Epithelial cell of esophagus (primary cell): Measurements from ENCODE around the gene FAM98B.

ENCODE experiments used
- DNase-seq: peaks from one replicate; pipeline ENCODE4 v3.0.0; 2010; ENCODE audit warnings: low read depth
- H3K4me3 ChIP-seq: 2 replicates; pipeline ENCODE4 v1.5.1; 2011; ENCODE audit warnings: mild to moderate bottlenecking, low read length, control low read depth
- CTCF ChIP-seq: IDR thresholded peaks from 2 replicates; pipeline ENCODE4 v1.5.1; 2011; ENCODE audit warnings: low read depth, mild to moderate bottlenecking, low read length, control low read depth, inconsistent platforms; ENCODE audit not compliant: insufficient read depth; ENCODE audit errors: missing control alignments

FAM98B gene

GRCh38 chr15:38524156-38524555 lies 70.2 kb downstream of the FAM98B start:
- H3K4me3 ChIP-seq: no peak overlapping the region
- no peak for TF ChIP-seq CTCF
- no peak for DNase-seq

- no peak for DNase-seq
- H3K4me3 ChIP-seq: no peak overlapping the region
- no peak for TF ChIP-seq CTCF
Measured at GRCh38 chr15:38525489-38525888, 71.6 kb downstream of the FAM98B start.

GRCh38 chr15:38526158-38526557 lies 72.2 kb downstream of the FAM98B start:
- no peak for DNase-seq
- no peak overlapping the region for H3K4me3 ChIP-seq
- TF ChIP-seq CTCF: no peak

- no peak for DNase-seq
- no peak for TF ChIP-seq CTCF
- H3K4me3 ChIP-seq: no peak overlapping the region
Measured at GRCh38 chr15:38528294-38528693, 74.4 kb downstream of the FAM98B start.

GRCh38 chr15:38530113-38530512 lies 76.2 kb downstream of the FAM98B start:
- TF ChIP-seq CTCF: no peak
- H3K4me3 ChIP-seq: no peak overlapping the region
- DNase-seq: no peak

- peak; percentile 60 for DNase-seq
- no peak for TF ChIP-seq CTCF
- H3K4me3 ChIP-seq: no peak overlapping the region
Measured at GRCh38 chr15:38531509-38531908, 77.6 kb downstream of the FAM98B start.

- no peak for TF ChIP-seq CTCF
- DNase-seq: no peak
Measured at GRCh38 chr15:38532728-38533127, 78.8 kb downstream of the FAM98B start.

More at GRCh38 chr15:38532728-38533127, 78.8 kb downstream of the FAM98B start:
- H3K4me3 ChIP-seq: no peak overlapping the region
